Ovary (tissue), 3 donors: Measurements from ENCODE around the gene KCNK5.

Source experiments
- POLR2A ChIP-seq: fragments of 450-650 bp; IDR thresholded peaks from one replicate; pipeline ENCODE4 v1.6.1; 2017; ENCODE audit warnings: antibody characterized with exemption, mild to moderate bottlenecking, moderate library complexity
- TF ChIP-seq, protein P1 (sequence below), 3 donors: fragments of 450-650 bp in 2 of 3; fragments of 200-600 bp in 1 of 3; IDR thresholded peaks; one replicate each; pipeline versions ENCODE4 v1.5.1 to v1.8.0; 2016 to 2022; ENCODE audit warnings: antibody characterized with exemption in 3 of 3, mild to moderate bottlenecking in 1 of 3
- donor health status: DM: no; HTN: no; CAD: no.

DNA sequence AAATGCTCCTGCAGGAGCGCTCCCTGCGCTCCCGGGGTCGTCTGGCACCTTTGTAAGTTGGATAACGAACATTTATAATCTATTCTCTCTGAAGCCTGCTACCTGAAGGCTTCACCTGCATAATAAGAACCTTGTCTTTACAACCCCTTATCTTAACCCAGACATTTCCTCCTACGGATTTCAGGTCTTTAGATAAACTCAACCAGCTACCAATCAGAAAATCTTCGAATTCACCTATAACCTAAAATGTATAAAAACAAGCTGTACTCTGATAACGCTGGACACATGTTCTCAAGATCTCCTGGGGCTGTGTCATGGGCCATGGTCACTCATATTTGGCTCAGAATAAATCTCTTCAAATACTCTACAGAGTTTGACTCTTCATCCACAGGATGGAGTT, 4.1 kb upstream of the KCNK5 start:
- TF ChIP-seq, protein P1, sequence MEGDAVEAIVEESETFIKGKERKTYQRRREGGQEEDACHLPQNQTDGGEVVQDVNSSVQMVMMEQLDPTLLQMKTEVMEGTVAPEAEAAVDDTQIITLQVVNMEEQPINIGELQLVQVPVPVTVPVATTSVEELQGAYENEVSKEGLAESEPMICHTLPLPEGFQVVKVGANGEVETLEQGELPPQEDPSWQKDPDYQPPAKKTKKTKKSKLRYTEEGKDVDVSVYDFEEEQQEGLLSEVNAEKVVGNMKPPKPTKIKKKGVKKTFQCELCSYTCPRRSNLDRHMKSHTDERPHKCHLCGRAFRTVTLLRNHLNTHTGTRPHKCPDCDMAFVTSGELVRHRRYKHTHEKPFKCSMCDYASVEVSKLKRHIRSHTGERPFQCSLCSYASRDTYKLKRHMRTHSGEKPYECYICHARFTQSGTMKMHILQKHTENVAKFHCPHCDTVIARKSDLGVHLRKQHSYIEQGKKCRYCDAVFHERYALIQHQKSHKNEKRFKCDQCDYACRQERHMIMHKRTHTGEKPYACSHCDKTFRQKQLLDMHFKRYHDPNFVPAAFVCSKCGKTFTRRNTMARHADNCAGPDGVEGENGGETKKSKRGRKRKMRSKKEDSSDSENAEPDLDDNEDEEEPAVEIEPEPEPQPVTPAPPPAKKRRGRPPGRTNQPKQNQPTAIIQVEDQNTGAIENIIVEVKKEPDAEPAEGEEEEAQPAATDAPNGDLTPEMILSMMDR (IDR thresholded peaks at IDR 0.05) = no peak
- no peak for TF ChIP-seq POLR2A
